ENCODE results near the gene GAS5.
"Not testable (repeated sequence)": the region's sequence is repeated elsewhere in the genome, so short reads cannot be mapped to it uniquely, and the experiment has no call there.

Gene GAS5

GRCh38 chr1:173868266-173869020 is 654 bp upstream of the GAS5 start, which contains the start of gene ZBTB37:
ZBTB37 (plus strand) TSS chr1:173868380; CDS start chr1:173870226, 1,846 bp downstream.
- peak; percentile 97 for DNase-seq

- DNase-seq, result peak; percentile 74
Measured at GRCh38 chr1:173867141-173867752, 542 bp downstream of the GAS5 start.

DNA sequence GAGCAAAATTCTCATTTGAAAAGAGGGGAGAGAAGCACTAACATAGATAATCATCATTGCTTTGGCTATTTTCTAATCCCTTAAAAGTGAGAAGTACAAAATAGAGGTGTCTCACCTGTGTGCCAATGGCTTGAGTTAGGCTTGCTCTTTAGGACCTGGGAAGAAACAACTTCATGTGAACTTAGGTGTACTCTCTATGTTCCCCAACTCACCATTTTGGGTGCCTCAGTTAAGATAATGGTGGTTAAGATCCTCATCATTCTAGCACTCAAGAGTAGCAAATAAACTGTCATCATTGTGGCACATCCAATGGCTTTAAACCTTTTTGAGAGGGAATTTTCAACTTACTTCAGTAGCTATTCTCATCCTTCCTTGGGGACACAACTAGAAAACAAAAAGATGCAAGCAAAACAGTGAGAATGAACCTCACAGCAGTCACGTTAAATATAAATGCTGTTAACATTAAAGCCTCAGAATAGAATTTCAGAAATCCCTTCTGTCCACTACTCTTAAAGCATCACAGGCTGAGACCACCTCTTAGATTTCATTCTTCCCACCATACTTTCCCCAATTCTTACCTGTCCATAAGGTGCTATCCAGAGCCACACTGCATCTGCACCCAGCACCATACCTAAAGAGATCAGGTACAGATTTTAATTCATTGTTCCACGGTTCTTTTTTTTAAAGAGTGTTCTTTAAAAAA is 1.2 kb downstream of the GAS5 start:
- no peak for DNase-seq

- DNase-seq, result no peak
Measured at GRCh38 chr1:173865468-173866164, 2.2 kb downstream of the GAS5 start.

GRCh38 chr1:173864179-173864867 is 3.5 kb downstream of the GAS5 start:
- DNase-seq, result no peak

DNA sequence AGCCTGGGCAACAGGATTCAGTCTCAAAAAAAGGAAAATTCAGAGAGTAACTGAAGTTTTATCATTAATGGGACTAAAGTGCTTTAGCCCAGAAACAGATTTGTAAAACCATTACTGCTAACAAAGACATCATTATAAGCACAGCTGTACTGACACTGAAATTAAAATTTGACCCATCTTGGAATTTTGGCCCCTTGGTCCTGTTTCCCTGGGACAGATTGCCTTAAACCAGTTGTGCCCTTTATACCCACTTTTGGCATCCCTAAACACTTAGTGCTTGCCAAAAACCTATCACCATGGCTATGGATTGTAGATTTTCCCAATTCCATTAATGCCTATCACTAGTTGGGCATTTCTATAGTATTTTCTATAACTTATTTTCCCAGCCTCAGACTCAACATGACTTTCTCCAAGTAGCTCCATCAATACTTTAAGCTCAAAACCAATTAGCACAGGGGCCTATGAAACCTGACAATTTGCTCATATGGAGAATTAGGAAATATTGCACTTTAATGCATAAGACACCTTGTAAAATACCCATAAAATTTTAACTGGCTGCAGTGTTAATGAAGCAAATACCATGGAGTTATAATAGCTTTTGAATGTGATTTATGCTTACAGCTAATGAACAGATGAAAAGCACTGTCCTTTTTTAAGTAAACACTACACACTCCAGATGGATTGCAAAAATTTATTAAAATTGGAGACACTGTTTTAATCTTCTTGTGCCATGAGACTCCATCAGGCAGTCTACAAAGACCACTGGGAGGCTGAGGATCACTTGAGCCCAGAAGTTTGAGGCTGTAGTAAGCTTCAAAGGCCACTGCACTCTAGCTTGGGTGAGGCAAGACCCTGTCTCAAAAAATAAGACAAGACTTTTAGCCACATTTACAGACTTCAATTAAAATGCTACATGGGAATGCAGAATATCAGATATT is 4.3 kb downstream of the GAS5 start:
- DNase-seq, result no peak

DNA sequence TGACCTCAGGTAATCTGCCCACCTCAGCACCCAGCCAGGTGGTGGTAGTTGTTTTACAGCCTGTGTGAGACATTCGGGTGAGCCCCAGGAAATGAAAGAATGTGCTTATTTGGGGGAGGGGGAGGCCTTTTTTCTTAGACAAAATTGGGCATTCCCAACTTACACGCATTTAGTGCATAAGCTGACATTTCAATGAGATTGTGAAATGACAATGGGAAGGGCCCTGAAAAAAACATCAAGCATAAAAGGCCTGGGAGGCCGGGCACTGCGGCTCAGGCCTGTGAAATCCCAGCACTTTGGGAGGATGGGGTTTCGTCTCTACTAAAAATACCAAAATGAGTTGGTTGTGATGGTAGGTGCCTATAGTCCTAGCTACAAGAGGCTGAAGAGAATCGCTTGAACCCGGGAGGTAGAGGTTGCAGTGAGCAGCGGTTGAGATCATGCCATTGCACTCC is 5.0 kb downstream of the GAS5 start:
- DNase-seq, result no peak

GRCh38 chr1:173862146-173862768 is 5.5 kb downstream of the GAS5 start:
- DNase-seq, result not testable (repeated sequence)

DNA sequence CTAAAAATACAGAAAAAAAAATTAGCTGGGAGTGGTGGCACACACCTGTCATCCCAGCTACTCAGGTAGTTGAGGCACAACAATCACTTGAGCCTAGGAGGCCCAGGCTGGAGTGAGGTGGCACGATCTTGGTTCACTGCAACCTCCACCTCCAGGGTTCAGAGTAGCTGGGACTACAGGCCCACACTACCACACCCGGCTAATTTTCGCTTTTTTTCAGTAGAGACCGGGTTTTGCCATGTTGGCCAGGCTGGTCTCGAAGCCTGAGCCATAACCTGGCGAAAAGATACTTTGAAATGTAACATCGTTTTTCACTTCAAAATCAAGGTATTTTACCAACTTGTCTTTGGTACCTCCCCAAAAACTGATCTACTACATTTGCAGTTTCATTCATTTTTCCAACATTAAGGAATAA is 6.1 kb downstream of the GAS5 start:
- no peak for DNase-seq

DNA sequence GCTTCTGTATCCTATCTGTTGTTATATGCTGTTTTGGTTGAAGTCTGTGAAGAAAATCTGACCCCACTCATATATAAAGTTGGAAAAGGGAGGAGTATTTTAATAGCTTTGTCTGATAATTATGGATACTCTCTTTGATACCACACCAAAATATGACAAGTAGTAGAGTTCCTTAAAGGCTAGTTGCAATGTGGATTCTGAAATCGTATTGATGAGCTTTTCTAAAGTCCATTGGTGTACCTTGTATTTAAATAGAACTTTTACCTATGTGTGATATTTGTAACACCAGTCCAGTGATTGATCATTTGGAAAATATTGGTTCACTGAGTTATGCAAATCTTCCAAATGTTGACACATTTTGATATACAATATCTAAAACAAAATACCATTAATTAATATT is 7.7 kb downstream of the GAS5 start:
- no peak for DNase-seq

GRCh38 chr1:173859547-173859946 is 8.2 kb downstream of the GAS5 start:
- DNase-seq, result not testable (repeated sequence)

GRCh38 chr1:173857363-173857917 is 10.3 kb downstream of the GAS5 start:
- no peak for DNase-seq

DNA sequence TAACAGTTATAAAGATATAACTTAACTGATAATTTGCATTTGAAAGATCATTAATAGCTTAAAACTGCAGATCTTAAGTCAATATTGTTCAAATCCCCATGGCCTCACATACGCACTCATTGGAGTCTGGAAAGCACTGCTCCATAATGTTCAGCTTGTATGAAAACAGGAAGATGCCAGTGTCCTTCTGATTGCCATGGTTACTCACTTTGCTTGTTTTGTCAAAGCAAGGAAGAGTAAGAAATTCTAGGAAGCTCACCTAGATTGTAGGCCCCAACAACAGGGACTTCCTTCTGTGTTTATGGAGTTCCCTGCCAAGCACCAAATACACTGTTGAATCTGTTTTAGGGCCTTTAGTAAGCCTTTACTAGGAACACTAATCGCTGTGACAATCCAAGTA is 10.9 kb downstream of the GAS5 start:
- no peak for DNase-seq

DNA sequence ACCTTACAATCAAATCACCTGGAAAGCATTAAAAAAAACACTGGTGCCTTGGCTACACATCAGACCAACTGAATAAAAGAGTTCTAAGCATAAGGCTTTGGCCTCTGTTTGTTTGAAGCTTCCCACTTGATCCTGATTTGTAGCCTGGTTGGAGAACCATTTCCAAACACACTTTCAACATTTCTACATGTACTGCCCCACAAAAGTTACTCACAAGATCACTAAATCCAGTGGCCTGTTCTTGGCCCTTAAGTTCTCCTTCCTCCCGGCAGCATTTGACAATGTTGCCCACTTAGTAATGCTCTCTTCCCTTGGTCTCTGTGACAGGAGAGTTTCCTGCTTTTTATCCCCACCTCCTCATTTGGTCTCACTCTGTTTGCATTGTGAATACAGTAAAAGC is 11.8 kb downstream of the GAS5 start:
- DNase-seq, result no peak

DNA sequence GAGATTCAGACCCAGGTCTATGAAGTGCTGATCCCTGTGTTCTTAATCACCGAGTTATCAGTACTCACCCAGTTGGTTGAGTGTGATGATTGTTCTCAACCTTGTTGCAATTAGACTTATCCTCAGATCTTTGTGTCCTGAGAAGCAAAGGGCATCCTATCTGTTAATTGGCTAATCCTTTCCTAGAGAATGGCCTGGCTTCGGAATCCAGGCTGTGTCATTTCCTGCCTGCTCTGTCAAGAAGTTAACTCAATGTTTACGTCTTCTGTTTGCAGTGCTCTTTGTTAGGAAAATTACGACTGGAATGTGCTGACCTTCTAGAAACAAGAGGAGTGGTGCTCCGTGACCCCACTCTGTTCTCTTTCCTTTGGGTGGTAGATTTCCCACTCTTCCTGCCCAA is 14.7 kb downstream of the GAS5 start:
- no peak for DNase-seq

- no peak for DNase-seq
Measured at GRCh38 chr1:173852105-173852504, 15.7 kb downstream of the GAS5 start.

- DNase-seq, result no peak
Measured at GRCh38 chr1:173832748-173833147, 35.0 kb downstream of the GAS5 start.

- DNase-seq, result no peak
Measured at GRCh38 chr1:173827611-173828010, 40.2 kb downstream of the GAS5 start.

- DNase-seq, result peak; percentile 96
Measured at GRCh38 chr1:173824315-173825081, 43.3 kb downstream of the GAS5 start, which contains the start of the genes CENPL and DARS2. CENPL (minus strand) TSS chr1:173824883; CDS start chr1:173811299, 13,584 bp downstream. DARS2 (plus strand) TSS chr1:173824673; CDS start chr1:173825230, 557 bp downstream.
